Esophagus squamous epithelium (tissue), 4 donors: ENCODE measurements around the gene STEAP1B.

Experiments
- POLR2A ChIP-seq, 4 donors: fragments of 450-650 bp; IDR thresholded peaks; one replicate each; pipeline ENCODE4 v1.6.1; 2017; ENCODE audit warnings: antibody characterized with exemption in 4 of 4, mild to moderate bottlenecking in 4 of 4, moderate library complexity in 3 of 4
- TF ChIP-seq, protein P1 (sequence below), 6 experiments: fragments of 450-650 bp in 4 of 6; fragments of 200-600 bp in 2 of 6; sonication (generic) in 2 of 6; IDR thresholded peaks; one replicate each; pipeline ENCODE4 v1.5.1; 2016 to 2019; ENCODE audit warnings: antibody characterized with exemption in 6 of 6, mild to moderate bottlenecking in 4 of 6, moderate library complexity in 4 of 6

DNA sequence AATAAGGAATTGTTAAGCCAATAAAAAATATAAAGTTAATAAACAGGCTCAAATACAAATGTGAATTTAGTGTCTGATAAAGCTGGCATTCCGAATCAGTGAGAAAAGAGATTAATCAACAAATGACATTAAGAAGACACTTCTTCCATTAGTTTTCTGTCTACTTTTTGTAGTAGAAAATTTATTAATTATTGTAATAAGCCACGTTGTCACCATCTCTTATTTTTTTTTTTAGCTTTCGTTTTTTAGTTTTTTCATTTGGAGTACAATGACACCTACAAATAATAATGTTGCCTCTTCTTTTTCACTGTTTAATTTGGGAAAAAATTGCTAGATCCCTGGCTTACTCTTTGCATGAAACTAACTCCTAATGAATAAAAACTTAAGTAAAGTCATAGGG, 46.8 kb upstream of the STEAP1B start:
- TF ChIP-seq, protein P1, sequence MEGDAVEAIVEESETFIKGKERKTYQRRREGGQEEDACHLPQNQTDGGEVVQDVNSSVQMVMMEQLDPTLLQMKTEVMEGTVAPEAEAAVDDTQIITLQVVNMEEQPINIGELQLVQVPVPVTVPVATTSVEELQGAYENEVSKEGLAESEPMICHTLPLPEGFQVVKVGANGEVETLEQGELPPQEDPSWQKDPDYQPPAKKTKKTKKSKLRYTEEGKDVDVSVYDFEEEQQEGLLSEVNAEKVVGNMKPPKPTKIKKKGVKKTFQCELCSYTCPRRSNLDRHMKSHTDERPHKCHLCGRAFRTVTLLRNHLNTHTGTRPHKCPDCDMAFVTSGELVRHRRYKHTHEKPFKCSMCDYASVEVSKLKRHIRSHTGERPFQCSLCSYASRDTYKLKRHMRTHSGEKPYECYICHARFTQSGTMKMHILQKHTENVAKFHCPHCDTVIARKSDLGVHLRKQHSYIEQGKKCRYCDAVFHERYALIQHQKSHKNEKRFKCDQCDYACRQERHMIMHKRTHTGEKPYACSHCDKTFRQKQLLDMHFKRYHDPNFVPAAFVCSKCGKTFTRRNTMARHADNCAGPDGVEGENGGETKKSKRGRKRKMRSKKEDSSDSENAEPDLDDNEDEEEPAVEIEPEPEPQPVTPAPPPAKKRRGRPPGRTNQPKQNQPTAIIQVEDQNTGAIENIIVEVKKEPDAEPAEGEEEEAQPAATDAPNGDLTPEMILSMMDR (IDR thresholded peaks at IDR 0.05) = no peak
- no peak for TF ChIP-seq POLR2A (IDR thresholded peaks at IDR 0.05)
